WTC11 (cell line): ENCODE measurements around the gene DIRAS2. TPM values are rescaled to one million over a fixed set of nuclear protein-coding genes. Genes with fewer than 3 reads are reported as not detected.

Source experiments
- ATAC-seq: fragments of 200-7000 bp; cut with Tn5 transposase; 2 replicates; pipeline ENCODE4 v1.10.0; 2021; ENCODE audit warnings: mild to moderate bottlenecking, moderate library complexity
- CTCF ChIA-PET: fragments of 300-600 bp; sonication (Branson Sonifier 250); formaldehyde crosslinking; loops from one replicate; lab custom pipeline; 2021; ENCODE audit warnings: antibody characterized with exemption; lab: Charles Lee
- POLR2A ChIA-PET: fragments of 350-600 bp; sonication (Branson Sonifier 250); formaldehyde crosslinking; loops from one replicate; lab custom pipeline; 2021; ENCODE audit warnings: antibody characterized with exemption; lab: Charles Lee
- DNase-seq: peaks from one replicate; pipeline ENCODE4 v3.0.0; 2021; ENCODE audit warnings: low spot score
- H3K27ac Mint-ChIP-seq: 2 replicates; pipeline ENCODE4 v1.8.0; 2021; ENCODE audit warnings: mixed read lengths
- H3K27me3 Mint-ChIP-seq: 2 replicates; pipeline ENCODE4 v1.8.0; 2021; ENCODE audit warnings: low read depth, mild to moderate bottlenecking, moderate library complexity, mixed read lengths
- H3K36me3 Mint-ChIP-seq: 2 replicates; pipeline ENCODE4 v1.8.0; 2021; ENCODE audit warnings: mixed read lengths
- H3K4me1 Mint-ChIP-seq: 2 replicates; pipeline ENCODE4 v1.8.0; 2022; ENCODE audit warnings: mixed read lengths
- H3K4me3 Mint-ChIP-seq: 2 replicates; pipeline ENCODE4 v1.8.0; 2021; ENCODE audit warnings: mild to moderate bottlenecking, moderate library complexity, mixed read lengths
- H3K9me3 Mint-ChIP-seq: 2 replicates; pipeline ENCODE4 v1.8.0; 2021; ENCODE audit warnings: mixed read lengths
- AFF4 ChIP-seq: sonication (generic); formaldehyde crosslinking; IDR thresholded peaks from 2 replicates; pipeline ENCODE4 v1.8.1; 2023; ENCODE audit warnings: mild to moderate bottlenecking, missing genetic modification reagents, borderline replicate concordance
- ATF1 ChIP-seq: sonication (generic); formaldehyde crosslinking; IDR thresholded peaks from 2 replicates; pipeline ENCODE4 v1.8.1; 2023; ENCODE audit warnings: mild to moderate bottlenecking, moderate library complexity, missing genetic modification reagents
- ATF2 ChIP-seq: sonication (generic); formaldehyde crosslinking; IDR thresholded peaks from 2 replicates; pipeline ENCODE4 v1.8.1; 2022; ENCODE audit warnings: low read depth, missing genetic modification reagents, borderline replicate concordance
- ATF6 ChIP-seq: sonication (generic); formaldehyde crosslinking; IDR thresholded peaks from 2 replicates; pipeline ENCODE4 v1.8.1; 2023; ENCODE audit warnings: mild to moderate bottlenecking, missing genetic modification reagents
- ERG ChIP-seq: fragments of 250-450 bp; sonication (Bioruptor Pico); IDR thresholded peaks from 2 replicates; pipeline ENCODE4 v1.8.0; 2021; ENCODE audit warnings: mild to moderate bottlenecking
- ESRRA ChIP-seq: sonication (generic); formaldehyde crosslinking; IDR thresholded peaks from 2 replicates; pipeline ENCODE4 v1.8.1; 2022; ENCODE audit warnings: mild to moderate bottlenecking, missing genetic modification reagents, borderline replicate concordance
- FOXP1 ChIP-seq: sonication (generic); formaldehyde crosslinking; IDR thresholded peaks from 2 replicates; pipeline ENCODE4 v1.8.0; 2022; ENCODE audit warnings: missing genetic modification reagents, mild to moderate bottlenecking, moderate library complexity, borderline replicate concordance
- IRF1 ChIP-seq: sonication (generic); formaldehyde crosslinking; IDR thresholded peaks from 2 replicates; pipeline ENCODE4 v1.8.0; 2023; ENCODE audit warnings: missing genetic modification reagents
- IRF2 ChIP-seq: sonication (generic); formaldehyde crosslinking; IDR thresholded peaks from 2 replicates; pipeline ENCODE4 v1.8.0; 2022; ENCODE audit warnings: low read depth, missing genetic modification reagents, borderline replicate concordance
- KAT7 ChIP-seq: sonication (generic); formaldehyde crosslinking; IDR thresholded peaks from 2 replicates; pipeline ENCODE4 v1.8.1; 2023; ENCODE audit warnings: missing genetic modification reagents, mild to moderate bottlenecking, borderline replicate concordance
- NFE2L1 ChIP-seq: sonication (generic); formaldehyde crosslinking; IDR thresholded peaks from 2 replicates; pipeline ENCODE4 v1.8.1; 2023; ENCODE audit warnings: missing genetic modification reagents
- PRDM15 ChIP-seq: sonication (generic); formaldehyde crosslinking; IDR thresholded peaks from 2 replicates; pipeline ENCODE4 v1.8.0; 2022; ENCODE audit warnings: missing genetic modification reagents
- RORB ChIP-seq: fragments of 250-450 bp; sonication (Bioruptor Pico); IDR thresholded peaks from 2 replicates; pipeline ENCODE4 v1.9.0; 2021; ENCODE audit warnings: mild to moderate bottlenecking
- SMAD4 ChIP-seq: sonication (generic); formaldehyde crosslinking; IDR thresholded peaks from 2 replicates; pipeline ENCODE4 v1.8.0; 2022; ENCODE audit warnings: mild to moderate bottlenecking, missing genetic modification reagents
- SP1 ChIP-seq: sonication (generic); formaldehyde crosslinking; conservative IDR thresholded peaks from 2 replicates; pipeline ENCODE4 v1.8.1; 2022; ENCODE audit warnings: missing genetic modification reagents
- USF2 ChIP-seq: sonication (generic); formaldehyde crosslinking; IDR thresholded peaks from 2 replicates; pipeline ENCODE4 v1.8.1; 2023; ENCODE audit warnings: mild to moderate bottlenecking, missing genetic modification reagents, moderate library complexity
- total RNA-seq: library from RNA; stranded (reverse); gene quantifications from 3 replicates; pipeline ENCODE4 v1.2.3, GENCODE V29; 2021

DIRAS2 gene
- total RNA-seq, 1 experiment from 2014 or later: 0.35 TPM

GRCh38 chr9:90580576-90580975 lies 62.0 kb downstream of the DIRAS2 start:
- ChIA-PET CTCF (no interaction called here), POLR2A (no interaction called here)
- Mint-ChIP-seq H3K27ac (no peak overlapping the region), H3K4me3 (no peak overlapping the region), H3K27me3 (no peaks in the 10 kb centered on the region), H3K4me1 (peaks cover 10% of the 10 kb centered on the region), H3K36me3 (no peaks in the 10 kb centered on the region), H3K9me3 (peaks cover 6% of the 10 kb centered on the region; the same call in 1 of the 2 replicates)
- no peak for TF ChIP-seq SMAD4 (CRISPR knock-in tag)
- TF ChIP-seq ATF2 (CRISPR knock-in tag): no peak
- no peak for TF ChIP-seq ERG
- no peak for TF ChIP-seq ATF6 (CRISPR knock-in tag)
- TF ChIP-seq SP1 (CRISPR knock-in tag): no peak
- no peak for TF ChIP-seq IRF1 (CRISPR knock-in tag)
- TF ChIP-seq NFE2L1: no peak
- no peak for TF ChIP-seq ATF1 (CRISPR knock-in tag)
- TF ChIP-seq AFF4 (CRISPR knock-in tag): no peak
- TF ChIP-seq FOXP1 (CRISPR knock-in tag): no peak
- TF ChIP-seq RORB (CRISPR knock-in tag): no peak
- no peak for TF ChIP-seq USF2 (CRISPR knock-in tag)
- TF ChIP-seq PRDM15 (CRISPR knock-in tag): no peak
- no peak for TF ChIP-seq ESRRA (CRISPR knock-in tag)
- no peak for TF ChIP-seq KAT7 (CRISPR knock-in tag)
- TF ChIP-seq IRF2: no peak
- DNase-seq (no peak), ATAC-seq (no peak)
